Stomach (tissue), 4 donors: Measurements from ENCODE around the gene SLC49A4.

Experiments
- CTCF ChIP-seq, 7 experiments: fragments of 450-650 bp in 4 of 7; fragments of 200-600 bp in 3 of 7; sonication (generic) in 3 of 7; IDR thresholded peaks; one replicate each; pipeline ENCODE4 v1.5.1; 2016 to 2019; ENCODE audit warnings: antibody characterized with exemption in 7 of 7, control low read depth in 2 of 7, mild to moderate bottlenecking in 1 of 7
- POLR2A ChIP-seq, 4 donors: fragments of 450-650 bp; IDR thresholded peaks; one replicate each; pipeline ENCODE4 v1.6.1; 2016; ENCODE audit warnings: antibody characterized with exemption in 4 of 4, control low read depth in 2 of 4, mild to moderate bottlenecking in 1 of 4, moderate library complexity in 1 of 4

- TF ChIP-seq CTCF (IDR thresholded peaks at IDR 0.05) (no peak), POLR2A (IDR thresholded peaks at IDR 0.05) (no peak)
These were observed 7.0 kb upstream of the SLC49A4 start for GRCh38 chr3:122787872-122788271.
